ENCODE results near the gene KEL.
"Not testable (repeated sequence)": the region's sequence is repeated elsewhere in the genome, so short reads cannot be mapped to it uniquely, and the experiment has no call there.

The KEL gene

DNA sequence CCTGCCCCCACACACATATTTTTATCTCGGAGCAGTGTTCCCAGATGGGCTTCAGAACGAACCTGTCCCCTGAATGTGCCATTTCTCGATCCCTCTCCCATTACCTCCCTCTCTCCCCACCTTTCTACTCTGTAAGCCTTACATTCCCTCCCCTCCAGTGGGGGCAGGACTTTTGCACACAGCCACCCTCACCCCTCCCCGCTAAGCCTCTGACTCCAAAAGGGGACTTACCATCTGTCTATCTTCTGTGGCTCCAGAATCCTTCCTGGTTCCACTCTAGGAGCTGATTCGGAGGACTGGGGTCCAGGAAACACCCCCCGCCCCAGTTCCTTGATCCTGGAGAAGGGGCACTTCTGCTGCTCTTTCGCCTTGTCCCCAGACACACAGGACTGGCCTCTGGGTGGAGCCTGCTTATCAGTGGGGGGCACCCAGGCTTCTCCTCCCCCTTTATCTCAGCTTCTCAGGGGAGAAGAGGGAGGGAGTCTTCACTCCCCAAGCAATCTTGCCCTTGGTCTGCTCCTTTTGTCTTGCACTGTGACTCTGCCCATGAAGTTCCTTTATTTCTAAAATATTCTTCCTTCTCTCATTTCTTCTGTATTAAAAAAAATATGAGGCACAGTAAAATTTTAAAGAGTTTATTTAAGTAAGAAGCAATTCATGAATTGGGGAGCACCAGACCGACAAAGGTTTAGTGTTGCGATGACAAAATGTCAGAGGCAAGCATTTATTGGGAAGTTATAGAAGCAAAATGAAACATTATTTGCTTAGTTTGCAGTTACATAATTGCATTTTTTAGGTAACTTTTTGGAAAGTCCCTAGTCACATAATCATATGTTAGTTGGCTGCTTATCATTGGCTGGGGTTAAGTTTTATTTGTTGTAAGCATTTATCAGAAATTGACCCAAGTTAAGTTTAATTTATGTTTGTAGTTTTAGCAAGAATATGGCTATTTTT, at the start of gene KEL:
Gene KEL, minus strand, starts transcription at position 391 of the 954 bp plus-strand sequence. Its CDS starts 157 bp downstream, at position 234.
- DNase-seq, result no peak

DNA sequence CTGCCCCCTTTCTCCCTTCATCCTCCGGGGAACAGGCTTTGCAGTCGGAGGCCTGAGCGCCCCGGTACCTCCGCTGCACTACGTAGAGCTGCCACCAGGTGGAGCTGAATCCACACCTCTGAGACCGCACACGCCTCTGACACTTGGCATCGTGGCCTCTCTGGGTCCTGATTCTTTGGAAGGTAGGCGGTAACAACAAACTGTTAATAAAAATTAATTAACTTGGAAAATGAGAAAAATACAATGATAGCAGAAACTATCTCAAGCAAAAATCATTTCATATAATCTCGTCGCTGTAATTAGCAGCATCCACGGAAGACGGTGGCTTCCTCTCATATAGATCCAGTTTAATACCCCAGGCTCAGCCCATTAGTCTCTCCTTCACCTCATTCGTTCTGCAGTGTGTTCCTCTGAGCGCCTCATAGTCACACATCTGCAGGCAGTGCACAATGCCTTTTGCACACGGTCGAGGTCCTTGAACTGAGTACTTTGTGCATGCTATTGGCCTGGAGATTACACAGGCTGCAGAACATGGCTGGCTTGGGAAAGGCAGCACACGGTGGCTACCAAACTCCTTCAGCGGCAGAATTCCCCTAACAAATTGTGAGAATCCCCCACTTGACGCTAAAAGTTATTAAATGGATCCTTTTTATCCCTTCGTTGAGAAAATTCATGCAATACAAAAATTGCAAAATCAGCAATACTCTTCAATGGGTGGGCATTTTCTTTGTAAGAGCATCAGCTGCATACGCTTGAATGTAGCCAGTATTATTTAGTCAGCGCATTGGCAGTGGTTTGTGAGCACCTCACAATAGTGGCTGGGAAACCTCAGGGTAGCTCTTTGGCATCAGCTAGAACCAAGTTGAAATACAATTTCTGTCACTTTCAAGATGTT, 46.1 kb upstream of the KEL start:
- peak; percentile 11 for DNase-seq

DNA sequence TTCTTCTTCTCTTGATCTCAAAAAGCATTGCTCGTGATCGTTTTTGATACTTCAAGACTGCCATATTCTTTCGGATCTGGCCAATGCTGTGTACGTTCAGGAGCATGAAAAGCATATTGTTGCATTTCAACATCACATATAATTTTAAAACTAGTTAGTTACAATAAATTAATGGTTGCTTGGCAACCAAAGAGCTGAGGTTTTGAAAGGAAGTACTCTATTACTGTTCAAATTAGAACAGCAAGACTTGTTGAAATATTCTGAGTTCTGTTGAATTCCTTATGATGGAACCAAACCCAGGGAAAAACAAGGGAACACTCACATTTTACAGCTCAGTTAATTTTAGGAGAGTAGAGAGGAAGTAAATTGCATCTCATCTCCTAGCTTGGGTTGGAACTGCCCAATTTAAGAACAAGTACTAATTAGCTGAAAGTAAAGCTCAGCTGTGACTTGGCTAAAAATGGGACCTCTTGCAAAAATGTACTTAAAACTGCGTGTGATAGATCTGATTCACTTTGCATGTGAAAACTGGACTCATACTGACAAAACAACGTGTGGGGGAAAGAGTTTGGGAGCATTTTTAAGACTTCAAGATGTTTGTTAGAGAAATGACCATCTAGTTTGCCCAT, 43.6 kb upstream of the KEL start:
- no peak for DNase-seq

DNA sequence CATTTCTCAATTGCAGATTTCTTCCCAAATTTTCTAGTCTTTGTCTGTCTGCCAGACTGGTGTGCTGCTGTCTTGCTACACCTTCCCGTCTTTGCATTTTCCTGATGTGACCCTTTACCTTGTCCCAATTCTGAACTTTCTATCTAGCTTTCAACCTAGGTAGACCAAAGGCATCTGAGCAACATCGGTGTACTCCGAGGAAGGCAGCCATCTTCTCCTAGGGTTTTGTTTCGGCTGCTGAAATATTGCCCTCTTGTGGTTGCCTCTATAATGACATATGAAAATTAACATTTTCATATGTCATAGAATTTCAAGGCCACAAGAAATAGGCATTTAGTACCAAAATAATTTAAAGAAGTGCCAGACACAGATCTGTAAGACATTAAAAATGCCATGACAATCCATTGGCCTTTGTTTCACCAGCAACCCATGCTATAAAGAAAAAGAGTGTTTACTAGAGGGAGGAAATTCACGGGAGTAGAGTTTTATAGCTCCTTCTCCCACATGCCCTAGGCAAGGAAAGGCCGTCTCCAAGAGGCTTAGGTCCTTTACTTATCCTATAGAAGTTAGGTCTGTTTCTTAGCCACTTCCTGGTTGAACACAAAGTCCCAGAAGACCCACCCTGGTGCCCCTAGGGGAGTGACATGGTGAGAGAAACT, 41.4 kb upstream of the KEL start:
- peak; percentile 16 for DNase-seq

DNA sequence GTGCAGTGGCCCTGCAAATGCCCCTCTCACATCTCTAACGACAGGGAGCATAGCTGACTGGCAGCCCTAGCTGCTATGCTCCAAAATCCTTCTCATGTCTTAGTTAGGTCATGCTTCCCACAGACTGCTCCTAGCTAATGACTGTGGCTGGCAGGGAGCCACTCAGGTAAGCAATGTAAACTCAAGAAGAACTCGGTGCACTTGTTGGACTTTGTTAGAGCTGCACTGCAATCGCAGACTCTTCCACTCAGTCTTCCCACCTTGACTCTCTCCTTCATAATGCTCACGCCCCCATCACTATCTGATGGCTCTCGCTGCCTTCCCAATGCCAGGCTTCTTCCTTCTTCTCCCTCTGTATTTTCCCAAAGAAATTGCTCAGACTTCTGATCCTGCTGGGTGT, 40.7 kb upstream of the KEL start:
- no peak for DNase-seq

- no peak for DNase-seq
Observed at GRCh38 chr7:143002106-143002505, 39.9 kb upstream of the KEL start.

- DNase-seq, result no peak
Observed at GRCh38 chr7:143000648-143001047, 38.5 kb upstream of the KEL start.

GRCh38 chr7:142999793-143000192, 37.6 kb upstream of the KEL start:
- no peak for DNase-seq

- no peak for DNase-seq
Observed at GRCh38 chr7:142998966-142999365, 36.8 kb upstream of the KEL start.

- DNase-seq, result no peak
Observed at GRCh38 chr7:142997456-142997989, 35.4 kb upstream of the KEL start.

DNA sequence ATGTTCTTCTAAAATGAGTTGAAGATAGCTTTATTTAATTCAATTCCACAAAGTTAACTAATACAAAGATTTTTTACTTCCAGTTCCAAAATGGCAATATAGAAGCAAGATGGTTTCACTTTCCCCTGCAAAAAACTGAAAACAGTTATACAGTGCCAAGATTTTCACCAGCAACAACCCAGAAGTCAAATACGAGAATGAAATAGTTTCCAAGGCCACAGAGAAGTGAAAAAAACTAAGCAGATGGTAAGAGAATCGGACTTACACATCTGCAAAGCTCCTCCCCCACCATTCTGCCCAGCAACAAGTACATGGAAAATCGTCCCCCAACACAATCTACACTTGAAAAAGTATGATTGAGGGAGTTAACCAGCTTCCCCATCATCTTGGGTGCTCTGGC, 30.3 kb upstream of the KEL start:
- no peak for DNase-seq

DNA sequence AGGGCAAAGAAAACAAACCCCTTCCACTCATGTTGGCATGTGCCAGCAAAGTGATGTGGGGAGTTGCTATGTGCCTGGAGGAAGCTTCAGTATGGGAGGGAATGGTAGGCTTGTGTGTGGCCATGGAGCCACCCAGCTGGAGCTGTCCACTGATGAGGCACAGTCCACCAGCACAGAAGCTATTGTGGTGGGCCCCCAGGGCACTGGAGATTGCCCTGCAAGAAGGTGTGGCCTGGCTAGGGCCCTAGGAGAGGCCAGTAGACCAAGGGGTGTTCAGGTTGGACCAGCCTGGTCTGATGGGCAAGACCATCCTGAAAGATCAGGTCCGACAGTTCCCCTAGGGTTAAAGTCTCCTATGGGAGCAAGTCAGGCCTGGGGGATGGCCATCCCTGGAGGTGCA, 22.1 kb upstream of the KEL start:
- no peak for DNase-seq

DNA sequence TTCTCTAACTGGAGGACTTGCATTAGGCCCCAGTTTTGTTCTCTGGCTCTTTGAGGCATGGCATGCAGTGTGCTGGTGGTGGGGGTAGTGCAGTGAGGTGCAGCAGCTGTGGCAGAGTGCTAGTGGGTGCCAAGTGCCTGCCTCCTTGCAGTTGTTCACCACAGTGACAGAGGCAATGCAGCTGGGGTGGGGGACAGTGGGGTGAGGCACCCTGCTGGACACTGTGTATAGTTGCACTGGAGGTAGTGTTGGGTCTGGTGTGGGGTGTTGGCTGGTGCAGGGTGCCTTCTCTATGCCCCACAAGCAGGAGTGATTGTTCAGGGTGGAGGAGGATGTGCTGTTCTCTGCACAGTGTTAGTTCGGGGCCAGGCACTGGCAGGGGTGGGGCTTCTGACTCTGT, 21.7 kb upstream of the KEL start:
- no peak for DNase-seq

DNA sequence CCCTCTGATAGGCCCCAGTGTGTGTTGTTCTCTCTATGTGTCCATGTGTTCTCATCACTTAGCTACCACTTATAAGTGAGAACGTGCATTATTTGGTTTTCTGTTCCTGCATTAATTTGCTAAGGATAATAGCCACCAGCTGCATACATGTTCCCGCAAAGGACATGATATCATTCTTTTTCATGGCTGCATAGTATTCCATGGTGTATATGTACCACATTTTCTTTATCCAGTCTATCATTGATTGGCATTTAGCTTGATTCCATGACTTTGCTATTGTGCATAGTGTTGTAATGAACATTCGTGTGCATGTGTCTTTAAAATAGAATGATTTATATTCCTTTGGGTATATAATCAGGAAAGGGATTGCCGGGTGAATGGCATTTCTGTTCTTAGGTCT, 16.2 kb upstream of the KEL start:
- DNase-seq, result not testable (repeated sequence)

GRCh38 chr7:142974626-142975025, 12.5 kb upstream of the KEL start:
- DNase-seq, result no peak

DNA sequence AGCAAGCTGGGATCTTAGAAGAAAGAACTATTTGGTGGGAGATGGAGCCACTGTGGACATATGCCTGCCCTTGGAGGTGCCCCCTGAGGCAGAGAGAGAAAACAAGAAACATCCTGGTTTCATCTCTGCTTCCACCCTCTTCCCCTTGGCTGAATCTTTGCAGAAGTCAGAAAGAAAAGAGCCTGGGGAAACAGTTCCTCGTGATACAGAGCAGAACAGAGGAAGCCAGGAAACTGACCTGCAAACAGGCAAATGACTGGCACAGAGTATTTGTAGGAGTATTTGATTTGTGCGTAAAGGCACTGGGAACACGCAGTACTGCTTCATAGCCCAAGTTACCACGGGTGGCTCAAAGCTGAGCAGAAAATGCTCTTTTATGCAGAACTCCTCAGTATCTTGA, 7.0 kb upstream of the KEL start:
- DNase-seq, result no peak

DNA sequence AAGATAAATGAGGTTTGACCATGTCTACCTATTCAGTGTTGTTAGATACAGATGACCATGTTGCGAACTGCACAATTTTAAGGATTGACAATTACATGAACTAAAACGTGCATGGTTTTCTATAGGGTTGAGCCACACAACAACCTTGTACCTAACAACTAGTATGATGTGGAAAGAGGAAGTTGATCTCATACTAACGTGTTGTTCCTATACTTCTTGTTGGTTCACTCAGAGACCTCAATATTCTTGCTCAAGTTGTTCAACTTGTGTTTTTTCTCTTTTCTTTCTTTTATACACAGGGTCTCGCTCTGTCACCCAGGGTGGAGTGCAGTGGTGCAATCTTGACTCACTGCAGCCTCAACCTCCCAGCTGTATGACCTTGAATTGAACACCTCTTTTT, 6.1 kb upstream of the KEL start:
- no peak for DNase-seq

DNA sequence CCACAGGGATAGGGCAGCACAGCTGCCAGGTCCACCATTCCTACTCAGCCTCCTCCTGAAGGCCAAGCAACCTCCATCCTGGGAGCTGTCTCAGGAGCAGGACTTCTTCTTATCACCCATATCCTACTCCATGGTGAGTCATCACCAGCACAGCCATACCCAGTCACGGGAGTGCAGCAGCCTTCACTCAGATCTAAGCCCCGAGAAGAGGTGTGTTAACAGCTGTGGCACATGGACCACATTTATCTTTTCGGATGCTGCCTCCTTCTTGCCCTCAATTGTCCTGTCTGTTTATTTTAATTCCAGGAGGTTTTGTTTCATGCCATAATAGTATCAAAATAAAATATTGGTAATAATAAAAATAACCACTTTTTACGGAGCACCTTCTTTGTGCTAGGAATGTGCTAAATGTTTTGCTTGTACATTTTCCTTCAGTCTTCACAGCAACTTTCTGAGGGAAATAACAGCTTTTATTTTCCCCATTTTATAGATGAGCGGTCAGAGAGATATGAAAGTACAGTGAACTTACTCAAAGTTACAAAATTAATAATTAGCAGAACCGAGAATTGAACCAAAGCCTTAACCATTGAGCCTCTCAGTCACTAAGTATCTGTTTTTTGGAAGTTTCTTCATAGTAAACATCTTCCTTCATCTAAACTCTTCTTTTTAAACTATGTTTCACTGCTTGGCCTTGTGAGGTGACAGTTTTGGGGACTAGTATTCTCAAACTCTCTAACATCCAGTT, 2.5 kb upstream of the KEL start:
- DNase-seq, result no peak

- DNase-seq, result no peak
Observed at GRCh38 chr7:142963993-142964392, 1.8 kb upstream of the KEL start.

GRCh38 chr7:142962991-142963390, 828 bp upstream of the KEL start:
- no peak for DNase-seq

GRCh38 chr7:142961595-142961972, 579 bp downstream of the KEL start:
- DNase-seq, result no peak

All from NCI-H2029 (cell line).